GM23248 (cell line): Measurements from ENCODE around the gene GCK.

ENCODE experiments used
- EZH2 ChIP-seq: fragments of 200-600 bp; sonication (generic); IDR thresholded peaks from 2 replicates; pipeline ENCODE4 v1.6.1; 2018; ENCODE audit warnings: antibody characterized with exemption, mild to moderate bottlenecking; ENCODE audit not compliant: insufficient read depth, poor library complexity, severe bottlenecking
- EZH2phosphoT487 ChIP-seq: fragments of 200-600 bp; sonication (generic); IDR thresholded peaks from 2 replicates; pipeline ENCODE4 v1.6.1; 2018; ENCODE audit warnings: antibody characterized with exemption, moderate library complexity, mild to moderate bottlenecking, low read depth; ENCODE audit not compliant: insufficient read depth

DNA sequence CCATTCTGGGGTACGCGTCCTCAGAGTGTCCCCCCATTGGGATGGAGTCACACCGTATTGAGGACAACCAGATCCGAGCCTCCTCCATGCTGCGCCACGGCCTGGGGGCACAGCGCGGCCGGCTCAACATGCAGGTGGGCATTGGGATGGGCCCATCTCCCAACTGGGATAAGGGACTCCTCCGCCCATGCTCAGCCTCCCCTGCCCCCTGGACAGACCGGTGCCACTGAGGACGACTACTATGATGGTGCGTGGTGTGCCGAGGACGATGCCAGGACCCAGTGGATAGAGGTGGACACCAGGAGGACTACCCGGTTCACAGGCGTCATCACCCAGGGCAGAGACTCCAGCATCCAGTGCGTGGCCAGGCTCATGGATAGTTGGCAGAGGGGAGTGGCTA lies 79.2 kb downstream of the GCK start:
- TF ChIP-seq EZH2: no peak
- TF ChIP-seq EZH2phosphoT487: no peak
